H9 (cell line): ENCODE measurements around the gene EGFR. TPM values are rescaled to one million over a fixed set of nuclear protein-coding genes. Genes with fewer than 3 reads are reported as not detected.

Experiments
- DNase-seq: peaks from one replicate; pipeline ENCODE4 v3.0.0-alpha.2; 2017
- H2AFZ ChIP-seq: one replicate; pipeline ENCODE4 v1.6.1; 2013; ENCODE audit warnings: mild to moderate bottlenecking, low read length, control low read depth, moderate library complexity
- H2AK5ac ChIP-seq: 2 replicates; pipeline ENCODE4 v1.6.1; 2013; ENCODE audit warnings: low read length, control low read depth, mixed read lengths; ENCODE audit not compliant: insufficient read length
- H2BK120ac ChIP-seq: one replicate; pipeline ENCODE4 v1.6.1; 2013; ENCODE audit warnings: low read depth, mild to moderate bottlenecking, low read length, control low read depth, inconsistent platforms; ENCODE audit not compliant: poor library complexity, severe bottlenecking
- H2BK12ac ChIP-seq: 2 replicates; pipeline ENCODE4 v1.6.1; 2013; ENCODE audit warnings: low read length, control low read depth, mixed read lengths, low read depth; ENCODE audit not compliant: insufficient read length
- H2BK15ac ChIP-seq: 2 replicates; pipeline ENCODE4 v1.6.1; 2013; ENCODE audit warnings: low read depth, low read length, control low read depth
- H2BK20ac ChIP-seq: one replicate; pipeline ENCODE4 v1.6.1; 2013; ENCODE audit warnings: low read depth, mild to moderate bottlenecking, low read length, control low read depth, inconsistent platforms; ENCODE audit not compliant: poor library complexity, severe bottlenecking
- H2BK5ac ChIP-seq: 2 replicates; pipeline ENCODE4 v1.6.1; 2013; ENCODE audit warnings: low read length, control low read depth, mixed read lengths; ENCODE audit not compliant: insufficient read length
- H3K14ac ChIP-seq: 2 replicates; pipeline ENCODE4 v1.6.1; 2013; ENCODE audit warnings: low read length, control low read depth; ENCODE audit not compliant: insufficient read depth
- H3K18ac ChIP-seq: 2 replicates; pipeline ENCODE4 v1.6.1; 2013; ENCODE audit warnings: low read depth, mild to moderate bottlenecking, mixed read lengths, low read length, control low read depth; ENCODE audit not compliant: insufficient read length
- H3K23ac ChIP-seq: 2 replicates; pipeline ENCODE4 v1.6.1; 2013; ENCODE audit warnings: low read length, control low read depth, mixed read lengths, low read depth; ENCODE audit not compliant: insufficient read length
- H3K23me2 ChIP-seq: 2 replicates; pipeline ENCODE4 v1.6.1; 2013; ENCODE audit warnings: low read depth, mild to moderate bottlenecking, mixed read lengths, low read length, control low read depth; ENCODE audit not compliant: insufficient read length, poor library complexity, severe bottlenecking
- H3K27ac ChIP-seq: 2 replicates; pipeline ENCODE4 v1.5.1; 2013; ENCODE audit warnings: low read length, control low read depth, mixed read lengths, low read depth; ENCODE audit not compliant: insufficient read length
- H3K27me3 ChIP-seq: 2 replicates; pipeline ENCODE4 v1.6.1; 2013; ENCODE audit warnings: low read length, control low read depth, inconsistent platforms; ENCODE audit not compliant: insufficient read depth
- H3K4ac ChIP-seq: 2 replicates; pipeline ENCODE4 v1.6.1; 2013; ENCODE audit warnings: low read depth, mild to moderate bottlenecking, control low read depth, inconsistent platforms, low read length, moderate library complexity
- H3K4me1 ChIP-seq: 2 replicates; pipeline ENCODE4 v1.6.1; 2013; ENCODE audit warnings: low read length, control low read depth, inconsistent platforms; ENCODE audit not compliant: insufficient read depth
- H3K4me2 ChIP-seq: 2 replicates; pipeline ENCODE4 v1.6.1; 2013; ENCODE audit warnings: low read length, control low read depth, mixed read lengths; ENCODE audit not compliant: insufficient read length, insufficient read depth
- H3K56ac ChIP-seq: 2 replicates; pipeline ENCODE4 v1.6.1; 2013; ENCODE audit warnings: low read depth, mild to moderate bottlenecking, mixed read lengths, low read length, control low read depth; ENCODE audit not compliant: insufficient read length
- H3K79me1 ChIP-seq: 2 replicates; pipeline ENCODE4 v1.6.1; 2013; ENCODE audit warnings: low read depth, mild to moderate bottlenecking, moderate library complexity, low read length, control low read depth, inconsistent platforms; ENCODE audit not compliant: insufficient read depth, poor library complexity, severe bottlenecking
- H3K79me2 ChIP-seq: 2 replicates; pipeline ENCODE4 v1.6.1; 2013; ENCODE audit warnings: low read length, control low read depth, inconsistent platforms; ENCODE audit not compliant: insufficient read depth
- H3K9ac ChIP-seq: 2 replicates; pipeline ENCODE4 v1.6.1; 2013; ENCODE audit warnings: low read length, control low read depth, mixed read lengths; ENCODE audit not compliant: insufficient read length; ENCODE audit errors: extremely low read depth
- H3K9me3 ChIP-seq: one replicate; pipeline ENCODE4 v1.6.1; 2013; ENCODE audit warnings: low read depth, low read length, inconsistent platforms; ENCODE audit not compliant: control insufficient read depth
- H3T11ph ChIP-seq: one replicate; pipeline ENCODE4 v1.6.1; 2013; ENCODE audit warnings: mild to moderate bottlenecking, low read length, control low read depth, inconsistent platforms
- H4K20me1 ChIP-seq: one replicate; pipeline ENCODE4 v1.6.1; 2013; ENCODE audit not compliant: control insufficient read depth, insufficient read length, insufficient read depth
- H4K5ac ChIP-seq: 2 replicates; pipeline ENCODE4 v1.6.1; 2013; ENCODE audit warnings: low read depth, mild to moderate bottlenecking, mixed read lengths, low read length, control low read depth; ENCODE audit not compliant: insufficient read length
- H4K8ac ChIP-seq: replicated peaks from 2 replicates; pipeline ENCODE4 v1.6.1; 2013; ENCODE audit warnings: low read length, control low read depth, mixed read lengths, low read depth; ENCODE audit not compliant: insufficient read length
- H4K91ac ChIP-seq: 2 replicates; pipeline ENCODE4 v1.6.1; 2013; ENCODE audit warnings: low read depth, mild to moderate bottlenecking, moderate library complexity, mixed read lengths, low read length, control low read depth; ENCODE audit not compliant: insufficient read length
- H3K27ac Mint-ChIP-seq, 3 experiments: 2 replicates in 2 of 3; 3 replicates in 1 of 3; pipeline ENCODE4 v1.8.0; 2020 to 2021; ENCODE audit warnings: mixed read lengths in 3 of 3, mild to moderate bottlenecking in 1 of 3, moderate library complexity in 1 of 3
- H3K27me3 Mint-ChIP-seq: 2 replicates; pipeline ENCODE4 v1.8.0; 2021; ENCODE audit warnings: low read depth, mild to moderate bottlenecking, moderate library complexity, mixed read lengths
- H3K36me3 Mint-ChIP-seq, 3 experiments: 2 replicates in 2 of 3; 3 replicates in 1 of 3; pipeline ENCODE4 v1.8.0; 2020 to 2021; ENCODE audit warnings: low read depth in 3 of 3, mixed read lengths in 3 of 3; ENCODE audit not compliant: insufficient read depth in 1 of 3
- H3K4me1 Mint-ChIP-seq, 2 experiments: 2 replicates each; pipeline ENCODE4 v1.8.0; 2020; ENCODE audit warnings: mixed read lengths in 2 of 2
- H3K4me3 Mint-ChIP-seq, 2 experiments: 2 replicates in 1 of 2; 3 replicates in 1 of 2; pipeline ENCODE4 v1.8.0; 2020 to 2021; ENCODE audit warnings: mild to moderate bottlenecking in 2 of 2, mixed read lengths in 2 of 2, moderate library complexity in 1 of 2
- H3K9me3 Mint-ChIP-seq, 2 experiments: 2 replicates in 1 of 2; 3 replicates in 1 of 2; pipeline ENCODE4 v1.8.0; 2020; ENCODE audit warnings: mild to moderate bottlenecking in 2 of 2, mixed read lengths in 2 of 2, moderate library complexity in 1 of 2
- CTCF ChIP-seq: fragments of 200-600 bp; sonication (generic); conservative IDR thresholded peaks from 3 replicates; pipeline ENCODE4 v1.8.0; 2021; ENCODE audit warnings: antibody characterized with exemption, mild to moderate bottlenecking
- WGBS: extraction: QIAGEN DNeasy Blood & Tissue Kit; methylation state at CpG from one replicate; pipeline ENCODE4 v1.1.7; 2013; ENCODE audit warnings: missing lambda C conversion rate, low lambda C conversion rate, mixed read lengths; ENCODE audit not compliant: insufficient read length; ENCODE audit errors: extremely low coverage; 5-methylcytosine and 5-hydroxymethylcytosine counted together
- total RNA-seq: library from RNA; stranded (reverse); gene quantifications from 2 replicates; pipeline ENCODE4 v1.2.1, GENCODE V29; 2021

The EGFR gene
- total RNA-seq, 1 experiment from 2014 or later, result 3.3 TPM

GRCh38 chr7:54986716-54987115, 32.1 kb upstream of the EGFR start:
- no CpG with 5 or more reads among the region's 4 CpGs for WGBS
- H3K14ac ChIP-seq, result no peak overlapping the region
- H3K4me2 ChIP-seq, result no peak overlapping the region
- Mint-ChIP-seq H3K27ac (no peak overlapping the region), H3K4me3 (no peak overlapping the region), H3K9me3 (no peaks in the 10 kb centered on the region), H3K27me3 (peaks cover 6% of the 10 kb centered on the region; the same call in 1 of the 2 replicates), H3K36me3 (no peaks in the 10 kb centered on the region; a peak in 1 of 7 replicates), H3K4me1 (no peaks in the 10 kb centered on the region)
- H3K18ac ChIP-seq, result no peak overlapping the region
- H3K27me3 ChIP-seq, result no peaks in the 10 kb centered on the region
- no peaks in the 10 kb centered on the region for H4K20me1 ChIP-seq
- no peaks in the 10 kb centered on the region for H3K23me2 ChIP-seq
- H2AFZ ChIP-seq, result no peak overlapping the region
- H2BK120ac ChIP-seq, result no peak overlapping the region
- no peak overlapping the region for H2BK12ac ChIP-seq
- no peaks in the 10 kb centered on the region for H3K4me1 ChIP-seq
- H2BK20ac ChIP-seq, result no peak overlapping the region
- H3K9me3 ChIP-seq, result no peaks in the 10 kb centered on the region
- H3K56ac ChIP-seq, result no peak overlapping the region
- no peaks in the 10 kb centered on the region for H3K79me1 ChIP-seq
- no peak overlapping the region for H4K91ac ChIP-seq
- no peak overlapping the region for H3K9ac ChIP-seq
- H3T11ph ChIP-seq, result no peak overlapping the region
- H2BK15ac ChIP-seq, result no peak overlapping the region
- DNase-seq, result no peak
- H3K79me2 ChIP-seq, result no peaks in the 10 kb centered on the region
- H3K27ac ChIP-seq, result no peak overlapping the region
- H4K5ac ChIP-seq, result no peak overlapping the region
- H2AK5ac ChIP-seq, result no peak overlapping the region
- H4K8ac ChIP-seq, result no peak overlapping the region
- no peak overlapping the region for H3K23ac ChIP-seq
- no peak overlapping the region for H3K4ac ChIP-seq
- no peak overlapping the region for H2BK5ac ChIP-seq
- no peak for TF ChIP-seq CTCF
